Measurements from ENCODE around the gene UBE2J2.

Gene UBE2J2

DNA sequence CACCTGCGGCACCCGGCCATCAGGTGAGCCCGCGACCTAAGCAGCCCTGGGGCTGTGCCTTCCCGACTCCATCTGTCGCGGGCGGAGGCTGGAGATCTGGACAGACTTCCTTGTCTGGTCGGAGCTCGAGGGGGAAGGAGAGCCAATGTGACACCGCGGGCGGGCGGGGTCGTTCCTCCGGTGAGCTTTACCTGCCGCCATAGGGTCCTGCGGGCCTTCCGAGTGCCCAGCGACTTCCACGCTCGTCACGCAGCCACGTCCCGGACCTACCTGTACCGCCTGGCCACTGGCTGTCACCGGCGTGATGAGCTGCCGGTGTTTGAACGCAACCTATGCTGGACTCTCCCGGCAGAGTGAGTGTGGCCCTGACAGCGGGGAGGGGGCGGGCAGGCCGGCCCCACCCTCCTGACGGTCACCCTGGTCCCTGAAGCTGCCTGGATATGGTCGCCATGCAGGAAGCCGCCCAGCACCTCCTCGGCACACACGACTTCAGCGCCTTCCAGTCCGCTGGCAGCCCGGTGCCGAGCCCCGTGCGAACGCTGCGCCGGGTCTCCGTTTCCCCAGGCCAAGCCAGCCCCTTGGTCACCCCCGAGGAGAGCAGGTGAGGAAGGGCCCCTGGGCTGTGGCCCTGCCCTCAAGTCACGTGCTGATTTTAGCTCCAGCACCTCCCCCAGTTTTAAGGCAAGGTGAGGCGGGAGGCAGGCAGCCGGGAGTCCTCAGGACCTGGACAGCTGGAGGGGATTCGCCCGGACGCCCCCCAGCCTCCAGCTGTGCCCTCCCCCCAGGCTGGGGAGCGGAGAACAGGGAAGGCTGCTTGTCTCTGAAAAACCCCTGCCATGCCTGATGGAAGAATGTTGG lies 35.8 kb upstream of the UBE2J2 start:
- DNase-seq (ENCODE audit: low spot score) = no peak

DNA sequence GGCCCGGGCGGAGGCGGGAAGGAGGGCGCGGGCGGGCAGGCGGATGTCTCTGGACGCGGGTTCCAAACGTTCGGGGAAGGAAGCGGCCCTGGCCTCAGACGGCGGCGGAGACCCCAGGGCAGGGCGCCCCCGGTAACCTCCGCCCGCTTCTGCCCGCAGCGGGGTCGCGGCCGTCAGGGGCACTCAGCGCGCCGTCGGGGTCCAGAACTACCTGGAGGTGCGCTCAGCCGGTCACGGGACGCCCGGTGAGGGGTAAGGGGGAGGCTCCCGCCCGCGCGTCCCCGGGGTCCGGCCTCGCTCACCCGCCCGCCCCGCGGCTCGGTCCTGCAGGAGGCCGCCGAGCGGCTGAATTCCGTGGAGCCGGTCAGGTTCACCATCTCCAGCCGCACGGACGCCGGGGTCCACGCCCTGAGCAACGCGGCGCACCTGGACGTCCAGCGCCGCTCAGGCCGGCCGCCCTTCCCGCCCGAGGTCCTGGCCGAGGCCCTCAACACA lies 35.1 kb upstream of the UBE2J2 start:
- DNase-seq (ENCODE audit: low spot score) = no peak

GRCh38 chr1:1307923-1308755 lies 34.5 kb upstream of the UBE2J2 start, which contains the start of the genes ACAP3 and PUSL1:
Gene ACAP3, minus strand, starts transcription at chr1:1307930. Its CDS starts 115 bp downstream, at chr1:1307815.
Gene PUSL1, plus strand, starts transcription at chr1:1308597. Its CDS starts 47 bp downstream, at chr1:1308644.
- DNase-seq (ENCODE audit: low spot score) = peak; percentile 96

DNA sequence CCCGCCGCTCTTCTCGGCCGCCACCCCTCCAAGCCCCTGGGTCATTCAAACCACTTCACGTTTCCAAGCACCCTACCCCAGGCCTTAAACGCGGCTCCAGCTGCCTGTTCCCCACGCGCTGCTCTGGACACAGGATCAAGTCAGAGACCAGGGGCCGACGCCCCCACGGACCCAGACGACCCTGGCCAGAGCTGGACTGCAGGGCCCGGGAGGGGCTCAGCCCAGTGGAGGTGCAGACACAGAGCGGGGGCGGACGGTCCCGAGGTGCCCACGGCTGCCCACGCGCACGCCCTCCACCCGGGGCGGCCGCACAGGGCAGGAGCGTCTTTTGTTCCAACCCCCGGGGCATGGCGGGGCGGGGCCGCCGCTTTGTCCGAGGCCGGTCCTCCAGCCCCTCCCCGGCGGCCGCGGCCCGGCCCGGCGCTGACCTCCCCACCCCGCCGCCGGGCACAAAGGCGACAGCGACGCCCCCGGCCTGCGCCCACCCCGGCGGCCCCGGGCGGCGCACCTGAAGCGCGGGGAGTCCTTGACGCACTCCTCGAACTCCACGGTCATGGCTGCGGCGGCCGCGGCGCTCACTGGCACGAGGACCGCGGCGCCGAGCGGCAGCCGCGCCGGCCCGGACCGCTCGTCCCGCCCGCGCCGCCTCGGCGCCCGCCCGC lies 33.7 kb upstream of the UBE2J2 start:
- no peak for DNase-seq (ENCODE audit: low spot score)

DNA sequence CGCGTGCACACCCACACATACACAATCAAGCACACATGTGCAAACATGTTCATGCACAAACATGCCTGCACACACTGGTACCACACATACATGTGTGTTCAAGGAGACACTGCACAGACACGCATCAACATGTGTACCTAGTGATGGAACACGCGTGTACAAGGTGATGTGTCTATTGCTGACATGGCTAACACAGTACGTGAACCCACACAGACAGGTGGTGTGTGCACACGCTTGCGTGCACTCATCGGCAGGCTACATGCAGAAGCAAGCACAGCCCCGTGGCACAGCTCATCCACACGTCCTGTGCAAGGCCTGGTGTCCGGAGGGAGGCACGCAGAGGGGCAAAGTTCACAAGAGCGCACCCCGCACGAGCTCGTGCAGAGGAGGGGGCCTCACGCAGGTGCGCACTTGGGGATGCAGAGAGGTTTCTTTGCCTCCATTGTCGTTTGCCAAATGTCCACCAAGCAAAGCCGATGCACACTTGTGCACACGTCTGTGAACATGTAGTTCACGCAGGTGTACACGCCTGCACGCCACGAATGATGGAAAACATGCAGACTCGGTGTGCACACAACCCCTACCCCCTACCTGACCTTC lies 33.1 kb upstream of the UBE2J2 start:
- peak; percentile 70 for DNase-seq (ENCODE audit: low spot score)

- DNase-seq (ENCODE audit: low spot score) = peak; percentile 87
These were observed 32.5 kb upstream of the UBE2J2 start for GRCh38 chr1:1306070-1306660.

GRCh38 chr1:1305300-1306069 lies 31.8 kb upstream of the UBE2J2 start:
- peak; percentile 90 for DNase-seq (ENCODE audit: low spot score)

- DNase-seq (ENCODE audit: low spot score) = no peak
These were observed 31.0 kb upstream of the UBE2J2 start for GRCh38 chr1:1304331-1305299.

- no peak for DNase-seq (ENCODE audit: low spot score)
These were observed 30.1 kb upstream of the UBE2J2 start for GRCh38 chr1:1303736-1304135.

- no peak for DNase-seq (ENCODE audit: low spot score)
These were observed 29.4 kb upstream of the UBE2J2 start for GRCh38 chr1:1302951-1303509.

DNA sequence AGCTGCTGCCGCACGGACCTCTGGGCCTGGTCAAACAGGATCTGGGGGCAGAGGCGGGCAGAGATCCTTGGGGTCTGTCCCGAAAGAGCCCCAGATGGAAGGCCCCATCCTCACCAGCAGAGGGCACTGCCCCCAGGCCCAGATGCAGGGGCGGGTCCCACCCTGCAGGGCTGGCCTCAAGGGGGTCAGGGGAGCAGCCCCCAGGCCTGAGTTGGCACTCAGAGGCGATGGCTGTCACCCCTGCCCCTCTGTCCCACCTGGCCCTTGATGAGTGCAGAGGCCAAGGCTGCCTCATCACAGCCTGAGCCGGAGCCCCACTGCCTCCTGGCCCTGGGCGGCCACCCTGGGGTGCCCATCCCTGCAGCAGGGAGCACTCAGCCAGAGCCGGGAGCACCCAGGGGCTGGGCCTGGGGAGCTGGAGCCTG lies 28.4 kb upstream of the UBE2J2 start:
- peak; percentile 68 for DNase-seq (ENCODE audit: low spot score)

- DNase-seq (ENCODE audit: low spot score) = no peak
These were observed 26.7 kb upstream of the UBE2J2 start for GRCh38 chr1:1300352-1300739.

- peak; percentile 77 for DNase-seq (ENCODE audit: low spot score)
These were observed 26.2 kb upstream of the UBE2J2 start for GRCh38 chr1:1299686-1300351.

- DNase-seq (ENCODE audit: low spot score) = peak; percentile 51
These were observed 25.4 kb upstream of the UBE2J2 start for GRCh38 chr1:1298861-1299685.

DNA sequence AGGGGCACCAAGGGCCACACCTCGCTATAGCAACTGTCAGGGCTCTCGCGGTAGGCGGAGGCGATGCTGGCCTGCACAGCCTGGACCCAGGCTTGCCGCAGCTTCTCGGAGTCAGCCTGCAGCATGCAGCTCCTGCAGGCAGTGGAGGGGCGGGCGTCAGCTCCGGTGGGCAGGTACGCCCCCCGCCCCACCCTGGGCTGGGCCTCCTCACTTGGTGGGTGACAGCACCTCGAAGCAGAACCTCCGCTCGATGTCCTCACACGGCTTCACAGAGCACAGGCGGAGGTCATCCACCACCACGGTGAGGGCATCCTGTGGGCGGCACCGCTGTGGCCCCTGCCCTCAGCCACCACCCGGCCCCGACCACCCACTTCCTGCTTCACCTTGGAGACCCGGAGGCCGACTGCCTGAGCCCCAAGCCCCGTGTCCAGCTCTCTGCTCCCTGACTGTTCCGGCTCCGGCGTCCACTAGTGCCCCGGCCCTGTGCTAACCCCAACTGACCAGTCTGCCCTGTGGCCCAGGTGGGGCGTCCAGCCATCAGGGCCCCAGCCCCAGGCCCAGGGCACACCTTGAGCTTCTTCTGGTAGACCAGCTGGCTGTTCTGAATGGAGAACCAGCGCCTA lies 24.3 kb upstream of the UBE2J2 start:
- DNase-seq (ENCODE audit: low spot score) = no peak

DNA sequence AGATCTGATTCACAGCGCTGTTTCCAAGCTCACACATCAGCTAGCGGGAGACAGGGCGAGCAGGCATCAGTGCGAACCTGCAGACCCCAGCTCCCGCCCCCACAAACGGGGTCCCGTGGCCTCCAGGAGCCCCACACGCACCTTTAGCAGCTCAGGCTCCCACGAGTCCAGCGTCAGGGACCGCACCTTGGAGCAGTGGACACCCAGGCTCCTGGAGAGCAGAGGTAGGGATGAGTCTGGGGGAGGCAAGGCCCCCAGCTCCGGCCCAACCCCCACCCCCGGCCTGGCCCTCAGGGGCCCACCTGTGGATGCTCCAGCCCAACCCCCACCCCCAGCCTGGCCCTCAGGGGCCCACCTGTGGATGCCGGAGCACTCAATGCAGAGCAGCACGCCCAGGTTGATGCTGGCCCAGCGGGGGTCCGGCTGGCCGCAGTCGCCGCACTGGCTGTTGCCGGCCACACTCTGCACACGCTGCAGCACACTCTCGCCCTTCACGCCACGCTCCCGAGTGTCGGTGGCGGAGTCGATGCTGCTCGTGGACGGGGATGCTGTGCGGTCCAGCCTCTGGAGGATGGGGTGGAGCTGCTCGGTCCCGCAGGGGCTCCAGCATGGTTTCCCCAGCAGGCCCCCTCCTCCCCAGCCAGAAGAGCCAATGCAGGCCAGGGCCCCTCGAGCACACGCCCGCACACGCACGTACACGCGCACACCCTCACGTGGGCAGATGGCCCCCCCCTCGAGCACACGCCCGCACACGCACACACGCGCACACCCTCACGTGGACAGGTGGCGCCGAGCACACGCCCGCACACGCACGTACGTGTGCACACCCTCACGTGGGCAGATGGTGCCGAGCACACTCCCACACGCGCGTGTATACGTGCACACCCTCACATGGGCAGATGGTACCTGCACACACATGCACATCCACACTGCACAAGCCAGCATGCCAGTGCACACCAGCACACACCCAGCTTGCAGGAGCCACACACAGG lies 22.7 kb upstream of the UBE2J2 start:
- DNase-seq (ENCODE audit: low spot score) = no peak

All from NAMALWA (cell line).